Erythroblast (primary cell): ENCODE results near the gene ANTXR2.

Experiments used
- GATA1 ChIP-seq: IDR thresholded peaks from 2 replicates; pipeline ENCODE4 v1.6.1; 2011; ENCODE audit warnings: low read depth, mild to moderate bottlenecking, control low read depth, low read length, moderate library complexity
- POLR2A ChIP-seq: IDR thresholded peaks from 2 replicates; pipeline ENCODE4 v1.6.1; 2011; ENCODE audit warnings: mild to moderate bottlenecking, low read length

DNA sequence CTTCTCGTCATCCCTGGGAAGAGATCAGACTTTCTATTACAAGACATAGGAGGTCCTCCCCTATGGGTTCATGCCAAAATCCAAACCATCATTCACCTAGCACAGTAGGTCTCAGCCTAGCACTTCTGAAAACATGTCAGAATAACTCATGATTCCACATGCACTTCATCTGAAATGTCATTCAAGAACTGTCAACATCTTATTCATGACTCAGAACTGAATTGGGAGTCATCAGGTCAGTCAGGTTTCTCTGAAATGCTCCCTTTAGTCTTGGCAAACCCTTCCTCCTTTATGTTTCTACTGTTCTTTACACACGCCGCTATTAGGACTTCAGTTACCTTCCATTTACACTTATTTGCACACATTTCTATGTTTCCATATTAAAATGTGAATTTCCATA, 67.2 kb downstream of the ANTXR2 start:
- TF ChIP-seq POLR2A (no peak), GATA1 (no peak)
